ENCODE results near the gene SNAP47. TPM values are rescaled to one million over a fixed set of nuclear protein-coding genes. Genes with fewer than 3 reads are reported as not detected.

The SNAP47 gene
- total RNA-seq, 1 donor from 2014 or later, result 23.1 TPM

GRCh38 chr1:227789084-227790033 is 54.1 kb downstream of the SNAP47 start:
- Histone ChIP-seq H3K27ac (no peak overlapping the region), H3K4me1 (peaks cover 28% of the 10 kb centered on the region), H3K4me3 (peak overlapping the region; percentile 68), H3K36me3 (no peaks in the 10 kb centered on the region), H3K27me3 (ENCODE audit: low read depth) (no peaks in the 10 kb centered on the region), H3K9me3 (no peaks in the 10 kb centered on the region)
- DNase-seq (no peak), ATAC-seq (no peak)
- no peak for TF ChIP-seq CTCF (IDR thresholded peaks at IDR 0.05)
- intact Hi-C loops (cut with DNase I), result no loop called here

GRCh38 chr1:227790034-227790400 is 54.8 kb downstream of the SNAP47 start:
- no peak overlapping the region for H3K4me3 ChIP-seq
- H3K27me3 ChIP-seq (ENCODE audit: low read depth), result peaks cover 5% of the 10 kb centered on the region
- intact Hi-C loops (cut with DNase I), result no loop called here
- no peaks in the 10 kb centered on the region for H3K9me3 ChIP-seq
- H3K36me3 ChIP-seq, result no peaks in the 10 kb centered on the region
- H3K4me1 ChIP-seq, result peaks cover 31% of the 10 kb centered on the region
- H3K27ac ChIP-seq, result no peak overlapping the region
- ATAC-seq (no peak), DNase-seq (no peak)
- no peak for TF ChIP-seq CTCF (IDR thresholded peaks at IDR 0.05)

DNA sequence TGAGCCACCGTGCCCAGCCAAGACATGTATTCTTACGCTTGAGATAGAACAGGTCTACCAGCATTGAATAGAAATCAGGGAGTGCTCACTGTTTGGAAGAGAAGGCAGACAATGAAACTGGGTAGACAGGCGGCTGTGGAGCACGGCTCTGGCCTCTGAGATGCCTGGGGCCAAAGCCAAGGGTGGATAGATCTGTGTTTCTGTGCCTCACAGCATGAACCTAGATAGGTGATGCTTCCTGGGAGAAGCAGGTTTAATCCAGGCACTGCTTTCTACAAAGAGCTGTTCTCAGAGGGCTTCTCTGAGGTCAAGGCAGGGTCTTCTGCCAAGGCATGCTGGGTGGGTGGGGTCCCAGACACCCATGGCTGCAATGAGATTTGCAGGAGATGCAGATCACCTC is 55.6 kb downstream of the SNAP47 start:
- TF ChIP-seq CTCF (IDR thresholded peaks at IDR 0.05), result no peak
- H3K27ac ChIP-seq, result no peak overlapping the region
- H3K27me3 ChIP-seq (ENCODE audit: low read depth), result peaks cover 7% of the 10 kb centered on the region
- no peaks in the 10 kb centered on the region for H3K36me3 ChIP-seq
- peaks cover 31% of the 10 kb centered on the region for H3K4me1 ChIP-seq
- ATAC-seq (no peak), DNase-seq (no peak)
- no peaks in the 10 kb centered on the region for H3K9me3 ChIP-seq
- no peak overlapping the region for H3K4me3 ChIP-seq
- intact Hi-C loops (cut with DNase I), result no loop called here

GRCh38 chr1:227791425-227792143 is 56.3 kb downstream of the SNAP47 start:
- ATAC-seq (no peak), DNase-seq (no peak)
- Histone ChIP-seq H3K36me3 (no peaks in the 10 kb centered on the region), H3K9me3 (no peaks in the 10 kb centered on the region), H3K4me1 (peaks cover 26% of the 10 kb centered on the region), H3K27me3 (ENCODE audit: low read depth) (peaks cover 9% of the 10 kb centered on the region), H3K27ac (no peak overlapping the region), H3K4me3 (no peak overlapping the region)
- intact Hi-C loops (cut with DNase I), result no loop called here
- no peak for TF ChIP-seq CTCF (IDR thresholded peaks at IDR 0.05)

DNA sequence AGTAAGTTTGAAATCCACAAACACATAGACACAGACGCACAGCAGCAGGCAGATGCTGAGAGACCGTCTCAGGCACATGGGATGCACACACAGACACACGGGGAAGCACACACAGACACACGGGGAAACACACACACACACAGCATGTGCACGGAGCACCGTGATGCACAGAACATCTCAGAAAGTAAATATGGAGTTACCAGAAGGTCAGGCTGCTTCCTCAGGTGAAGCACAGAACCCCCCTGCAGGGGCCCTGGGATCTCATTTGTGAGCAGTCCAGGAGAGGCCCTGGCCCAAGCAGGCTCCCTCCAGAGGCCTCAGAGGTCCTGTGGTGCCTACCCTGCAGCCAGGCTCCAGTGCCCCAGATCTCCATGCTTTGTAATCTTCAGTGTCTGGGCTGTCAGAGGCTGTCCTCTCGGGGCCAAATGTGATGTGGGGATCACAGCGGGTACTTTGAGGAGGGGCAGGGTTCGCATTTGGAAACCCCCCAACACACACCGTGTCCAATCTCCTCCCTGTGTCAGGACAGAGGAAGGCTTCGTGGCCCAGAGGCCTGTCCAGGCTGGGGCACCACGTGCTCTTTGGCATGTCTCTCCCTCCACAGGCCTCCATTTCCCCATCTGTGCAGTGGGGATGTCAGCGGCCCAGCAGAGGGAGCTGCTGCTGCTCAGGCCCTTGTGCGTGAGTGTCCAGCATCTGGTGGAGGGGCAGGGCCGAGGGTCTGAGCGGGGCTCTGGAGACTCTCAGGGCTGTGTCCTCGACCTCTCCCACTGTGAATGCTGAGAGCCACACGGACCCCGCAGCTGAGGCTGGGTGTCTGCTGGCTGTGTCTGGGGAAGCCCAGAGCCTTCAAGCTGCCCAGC is 57.2 kb downstream of the SNAP47 start:
- Histone ChIP-seq H3K4me1 (peaks cover 17% of the 10 kb centered on the region), H3K4me3 (no peak overlapping the region), H3K27me3 (ENCODE audit: low read depth) (peaks cover 9% of the 10 kb centered on the region), H3K36me3 (no peaks in the 10 kb centered on the region), H3K9me3 (no peaks in the 10 kb centered on the region), H3K27ac (no peak overlapping the region)
- ATAC-seq (no peak), DNase-seq (no peak)
- intact Hi-C loops (cut with DNase I), result no loop called here
- TF ChIP-seq CTCF (IDR thresholded peaks at IDR 0.05), result no peak

Data from lower lobe of right lung (tissue), 2 donors.